Measurements from ENCODE around the gene DGKG. TPM values are rescaled to one million over a fixed set of nuclear protein-coding genes. Genes with fewer than 3 reads are reported as not detected.

The DGKG gene
- total RNA-seq, 1 donor from 2014 or later, result 0.22 TPM

DNA sequence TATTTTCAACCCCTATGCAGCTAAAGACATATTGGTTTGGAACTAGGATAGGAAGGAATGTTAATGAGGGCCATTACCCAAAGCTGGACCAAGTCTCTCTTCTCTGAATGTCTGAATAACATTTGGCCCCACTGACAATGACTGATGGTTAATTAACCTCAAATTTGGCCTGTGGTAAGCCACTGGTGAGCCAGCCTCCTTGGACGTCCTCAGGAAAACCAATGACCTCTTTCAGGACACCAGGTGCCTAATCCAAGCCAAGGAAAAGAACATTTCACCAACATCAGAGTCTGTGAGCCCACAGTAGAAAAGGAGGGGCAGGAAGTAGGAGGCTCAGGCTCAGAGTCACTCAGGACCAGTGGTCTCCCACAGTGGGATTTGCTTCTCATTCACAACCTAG, 196.7 kb downstream of the DGKG start:
- Histone ChIP-seq H3F3A (ENCODE audit: low read depth) (no peaks in the 10 kb centered on the region), H3K79me2 (ENCODE audit: low read depth) (no peaks in the 10 kb centered on the region), H3K9ac (no peak overlapping the region), H3K27me3 (peaks cover 69% of the 10 kb centered on the region), H3K9me3 (ENCODE audit: low read depth) (no peaks in the 10 kb centered on the region), H3K4me2 (no peak overlapping the region), H3K36me3 (no peaks in the 10 kb centered on the region), H3K4me3 (no peak overlapping the region), H4K20me1 (ENCODE audit: low read depth) (no peaks in the 10 kb centered on the region), H3K4me1 (no peaks in the 10 kb centered on the region), H2AFZ (replicated peaks) (no peak overlapping the region), H3K27ac (no peak overlapping the region)
- H3K27ac Mint-ChIP-seq, result no peak overlapping the region
- H3K9me3 Mint-ChIP-seq, result no peaks in the 10 kb centered on the region
- no peaks in the 10 kb centered on the region for H3K4me1 Mint-ChIP-seq
- peaks cover 3% of the 10 kb centered on the region for H3K27me3 Mint-ChIP-seq (ENCODE audit: insufficient read depth, low read depth)
- no peak overlapping the region for H3K4me3 Mint-ChIP-seq
- no peak for DNase-seq (ENCODE audit: low spot score)
- H3K36me3 Mint-ChIP-seq, result no peaks in the 10 kb centered on the region
- TF ChIP-seq, protein P1, sequence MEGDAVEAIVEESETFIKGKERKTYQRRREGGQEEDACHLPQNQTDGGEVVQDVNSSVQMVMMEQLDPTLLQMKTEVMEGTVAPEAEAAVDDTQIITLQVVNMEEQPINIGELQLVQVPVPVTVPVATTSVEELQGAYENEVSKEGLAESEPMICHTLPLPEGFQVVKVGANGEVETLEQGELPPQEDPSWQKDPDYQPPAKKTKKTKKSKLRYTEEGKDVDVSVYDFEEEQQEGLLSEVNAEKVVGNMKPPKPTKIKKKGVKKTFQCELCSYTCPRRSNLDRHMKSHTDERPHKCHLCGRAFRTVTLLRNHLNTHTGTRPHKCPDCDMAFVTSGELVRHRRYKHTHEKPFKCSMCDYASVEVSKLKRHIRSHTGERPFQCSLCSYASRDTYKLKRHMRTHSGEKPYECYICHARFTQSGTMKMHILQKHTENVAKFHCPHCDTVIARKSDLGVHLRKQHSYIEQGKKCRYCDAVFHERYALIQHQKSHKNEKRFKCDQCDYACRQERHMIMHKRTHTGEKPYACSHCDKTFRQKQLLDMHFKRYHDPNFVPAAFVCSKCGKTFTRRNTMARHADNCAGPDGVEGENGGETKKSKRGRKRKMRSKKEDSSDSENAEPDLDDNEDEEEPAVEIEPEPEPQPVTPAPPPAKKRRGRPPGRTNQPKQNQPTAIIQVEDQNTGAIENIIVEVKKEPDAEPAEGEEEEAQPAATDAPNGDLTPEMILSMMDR (IDR thresholded peaks at IDR 0.05), result no peak
- TF ChIP-seq EZH2 (IDR thresholded peaks at IDR 0.05) (no peak), EZH2phosphoT487 (IDR thresholded peaks at IDR 0.05) (no peak)

DNA sequence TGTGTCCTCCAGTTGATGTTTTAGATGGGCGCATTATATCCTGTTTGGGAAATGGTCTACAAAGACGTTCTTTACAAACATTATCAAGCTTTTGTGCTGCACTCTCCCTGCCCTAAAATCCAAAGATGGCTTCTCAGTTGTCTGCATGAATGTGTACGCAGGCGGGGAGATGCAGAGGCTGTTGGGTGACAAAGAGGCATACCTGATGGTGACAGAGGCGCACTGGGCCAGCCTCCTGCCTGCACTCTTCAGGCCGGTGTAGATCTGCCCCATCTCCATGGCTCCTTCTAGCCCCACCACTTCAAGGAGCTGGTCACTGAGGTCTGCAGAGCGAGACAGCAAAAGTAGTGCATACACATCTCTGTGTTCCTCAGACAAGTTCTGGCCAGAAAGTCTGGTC, 197.3 kb downstream of the DGKG start:
- no peaks in the 10 kb centered on the region for H3K4me1 Mint-ChIP-seq

DNA sequence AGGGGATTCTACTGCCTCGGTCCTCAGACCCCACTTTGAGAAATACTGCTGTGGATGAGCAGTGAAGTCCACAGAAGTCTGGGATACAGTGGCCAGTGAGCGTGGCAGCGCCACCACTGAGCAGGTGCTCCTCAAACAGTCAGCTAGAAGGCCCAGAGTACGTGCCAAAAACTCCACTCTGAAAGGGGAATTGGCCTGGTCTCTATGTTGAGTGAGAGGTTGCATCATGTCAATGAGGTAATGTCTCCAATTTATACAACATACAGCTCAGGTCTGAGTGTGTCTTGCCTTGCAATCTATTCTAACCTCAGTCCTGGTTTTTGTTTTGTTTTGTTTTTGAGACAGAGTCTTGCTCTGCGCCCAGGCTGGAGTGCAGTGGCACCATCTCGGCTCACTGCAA, 199.8 kb downstream of the DGKG start:
- H4K20me1 ChIP-seq (ENCODE audit: low read depth), result no peaks in the 10 kb centered on the region
- Mint-ChIP-seq H3K27ac (no peak overlapping the region), H3K9me3 (peaks cover 2% of the 10 kb centered on the region), H3K4me1 (no peaks in the 10 kb centered on the region), H3K27me3 (ENCODE audit: insufficient read depth, low read depth) (peaks cover 6% of the 10 kb centered on the region), H3K4me3 (no peak overlapping the region), H3K36me3 (no peaks in the 10 kb centered on the region)
- H3K79me2 ChIP-seq (ENCODE audit: low read depth), result no peaks in the 10 kb centered on the region
- no peak overlapping the region for H3K4me2 ChIP-seq
- no peaks in the 10 kb centered on the region for H3K9me3 ChIP-seq (ENCODE audit: low read depth)
- no peaks in the 10 kb centered on the region for H3F3A ChIP-seq (ENCODE audit: low read depth)
- H3K9ac ChIP-seq, result no peak overlapping the region
- DNase-seq (ENCODE audit: low spot score), result no peak
- H3K27me3 ChIP-seq, result peaks cover 42% of the 10 kb centered on the region
- H2AFZ ChIP-seq (replicated peaks), result no peak overlapping the region
- TF ChIP-seq EZH2phosphoT487 (IDR thresholded peaks at IDR 0.05), result no peak
- no peak for TF ChIP-seq EZH2 (IDR thresholded peaks at IDR 0.05)
- TF ChIP-seq, protein P1 (IDR thresholded peaks at IDR 0.05), result no peak
- H3K4me1 ChIP-seq, result no peaks in the 10 kb centered on the region
- H3K36me3 ChIP-seq, result no peaks in the 10 kb centered on the region
- H3K4me3 ChIP-seq, result no peak overlapping the region
- no peak overlapping the region for H3K27ac ChIP-seq

More for the DNA sequence above, 197.3 kb downstream of the DGKG start:
- Mint-ChIP-seq H3K27me3 (ENCODE audit: insufficient read depth, low read depth) (peaks cover 5% of the 10 kb centered on the region), H3K36me3 (no peaks in the 10 kb centered on the region), H3K9me3 (peaks cover 2% of the 10 kb centered on the region), H3K4me3 (no peak overlapping the region), H3K27ac (no peak overlapping the region)
- Histone ChIP-seq H3K4me3 (no peak overlapping the region), H3K27ac (no peak overlapping the region), H3K4me2 (no peak overlapping the region), H3K36me3 (no peaks in the 10 kb centered on the region), H2AFZ (replicated peaks) (no peak overlapping the region), H3K27me3 (peaks cover 66% of the 10 kb centered on the region), H3K9me3 (ENCODE audit: low read depth) (no peaks in the 10 kb centered on the region), H3F3A (ENCODE audit: low read depth) (no peaks in the 10 kb centered on the region), H3K9ac (no peak overlapping the region), H3K79me2 (ENCODE audit: low read depth) (no peaks in the 10 kb centered on the region), H3K4me1 (no peaks in the 10 kb centered on the region), H4K20me1 (ENCODE audit: low read depth) (no peaks in the 10 kb centered on the region)
- DNase-seq (ENCODE audit: low spot score), result no peak
- TF ChIP-seq EZH2phosphoT487 (IDR thresholded peaks at IDR 0.05), result no peak
- TF ChIP-seq EZH2 (IDR thresholded peaks at IDR 0.05), result no peak
- TF ChIP-seq, protein P1 (IDR thresholded peaks at IDR 0.05), result no peak
